Activated CD4-positive, alpha-beta T cell treated with anti-CD3 and anti-CD28 coated beads, Interleukin-2, amount 10 ng/mL, durations not matched to agents 7 days and 5 days (primary cell): ENCODE data around the gene LNX1. TPM values are rescaled to one million over a fixed set of nuclear protein-coding genes. Genes with fewer than 3 reads are reported as not detected.

Experiments
- CTCF ChIA-PET: fragments of 350-600 bp; sonication (Branson Sonifier 250); formaldehyde crosslinking; loops from one replicate; lab custom pipeline; 2021; ENCODE audit warnings: antibody characterized with exemption; lab: Charles Lee
- POLR2A ChIA-PET: fragments of 350-600 bp; sonication (Branson Sonifier 250); formaldehyde crosslinking; loops from one replicate; lab custom pipeline; 2021; ENCODE audit warnings: antibody characterized with exemption; lab: Charles Lee
- DNase-seq: peaks from one replicate; pipeline ENCODE4 v3.0.0-alpha.2; 2020
- H3K27ac Mint-ChIP-seq: one replicate; pipeline ENCODE4 v1.8.0; 2021; ENCODE audit warnings: mild to moderate bottlenecking, moderate library complexity, mixed read lengths
- H3K27me3 Mint-ChIP-seq: one replicate; pipeline ENCODE4 v1.8.0; 2021; ENCODE audit warnings: mixed read lengths
- H3K36me3 Mint-ChIP-seq: one replicate; pipeline ENCODE4 v1.8.0; 2021; ENCODE audit warnings: low read depth, mixed read lengths
- H3K4me1 Mint-ChIP-seq: one replicate; pipeline ENCODE4 v1.8.0; 2021; ENCODE audit warnings: mixed read lengths
- H3K4me3 Mint-ChIP-seq: one replicate; pipeline ENCODE4 v1.8.0; 2021; ENCODE audit warnings: mild to moderate bottlenecking, moderate library complexity, mixed read lengths
- H3K9me3 Mint-ChIP-seq: one replicate; pipeline ENCODE4 v1.8.0; 2021; ENCODE audit warnings: mixed read lengths
- total RNA-seq, 2 experiments: library from RNA; stranded (reverse); gene quantifications; one replicate each; pipeline ENCODE4 v1.2.3, GENCODE V29; 2021

LNX1 gene
- total RNA-seq, 2 experiments from 2014 or later = not detected

DNA sequence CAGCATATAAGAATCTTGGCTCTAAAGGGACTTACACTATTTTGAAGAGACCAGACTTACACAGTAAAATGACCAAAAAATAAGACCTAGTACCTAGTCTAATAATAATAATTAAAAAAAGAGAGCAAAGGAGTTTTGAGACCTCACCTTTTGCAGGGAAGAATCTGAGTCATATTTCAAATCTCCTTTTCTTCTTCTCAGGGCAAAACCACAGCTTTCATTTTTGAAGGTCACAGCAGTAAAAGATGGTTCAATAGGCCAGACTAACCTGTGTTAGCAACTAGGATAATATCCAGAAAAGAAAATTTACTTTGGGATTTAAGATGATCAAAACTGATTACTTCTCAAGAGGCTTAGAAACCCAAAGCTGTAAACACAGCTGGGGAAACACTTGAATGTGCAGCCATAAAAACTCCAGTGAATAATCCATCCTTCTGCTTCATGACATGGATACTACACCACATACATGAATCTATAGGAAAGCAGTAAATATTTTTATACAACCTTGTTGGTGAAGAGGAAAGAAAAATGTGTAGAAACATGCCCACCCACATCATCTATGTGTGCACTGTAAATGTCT lies 25.9 kb upstream of the LNX1 start:
- Mint-ChIP-seq H3K27me3 (peaks cover 6% of the 10 kb centered on the region), H3K27ac (no peak overlapping the region), H3K36me3 (no peaks in the 10 kb centered on the region), H3K4me1 (no peaks in the 10 kb centered on the region), H3K9me3 (no peaks in the 10 kb centered on the region), H3K4me3 (no peak overlapping the region)
- DNase-seq = no peak
- CTCF ChIA-PET = no interaction called here
- POLR2A ChIA-PET = no interaction called here

DNA sequence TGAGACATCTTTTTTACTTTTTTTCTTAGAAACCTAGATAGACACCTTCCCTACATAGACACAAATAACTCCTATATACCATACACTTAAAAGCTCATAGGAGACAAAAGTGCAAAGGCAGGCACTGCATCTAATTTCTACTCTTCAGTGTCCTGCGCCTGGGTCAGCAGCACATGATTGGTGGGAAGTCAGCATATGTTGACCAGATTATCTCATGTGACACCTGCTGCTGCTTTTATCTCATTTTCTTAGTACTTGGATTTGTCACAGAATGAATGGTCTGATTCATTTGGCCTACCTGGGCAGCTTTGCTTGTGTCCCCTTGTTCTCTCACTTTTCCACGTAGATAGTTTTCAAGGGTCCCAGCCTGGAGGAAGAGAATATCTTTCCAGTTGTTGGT lies 24.9 kb upstream of the LNX1 start:
- H3K27ac Mint-ChIP-seq = no peak overlapping the region
- no peaks in the 10 kb centered on the region for H3K36me3 Mint-ChIP-seq
- H3K9me3 Mint-ChIP-seq = no peaks in the 10 kb centered on the region
- H3K27me3 Mint-ChIP-seq = peaks cover 6% of the 10 kb centered on the region
- ChIA-PET POLR2A (no interaction called here), CTCF (interaction anchor here (1.1 kb wide), 1 partner anchor 61 kb away, joined by 3 read pairs; no protein-coding TSS in a partner anchor)
- H3K4me1 Mint-ChIP-seq = no peaks in the 10 kb centered on the region
- no peak overlapping the region for H3K4me3 Mint-ChIP-seq
- no peak for DNase-seq

DNA sequence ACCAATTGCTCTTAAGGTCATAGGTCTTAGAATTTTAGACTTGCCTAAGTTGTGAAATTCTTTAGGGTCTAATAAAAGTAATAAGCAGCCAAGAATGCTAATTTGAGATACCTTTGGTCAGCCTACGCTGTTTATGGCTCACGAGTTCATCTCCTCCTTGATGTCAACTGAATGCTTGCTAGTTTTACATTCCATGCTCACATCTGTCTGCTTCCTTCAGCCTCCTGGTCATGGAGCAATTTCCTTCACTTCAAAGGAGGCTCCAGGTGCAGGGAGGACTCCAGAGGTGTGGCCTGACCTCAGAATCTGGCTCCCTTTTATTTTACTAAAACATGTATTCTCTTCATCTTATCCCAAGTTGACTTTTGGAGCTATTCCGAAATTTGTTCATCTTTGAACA lies 23.3 kb upstream of the LNX1 start:
- no peaks in the 10 kb centered on the region for H3K36me3 Mint-ChIP-seq
- DNase-seq = no peak
- no peaks in the 10 kb centered on the region for H3K4me1 Mint-ChIP-seq
- CTCF ChIA-PET = interaction anchor here (0.5 kb wide), 1 partner anchor 602 kb away, joined by 3 read pairs; no protein-coding TSS in a partner anchor
- H3K4me3 Mint-ChIP-seq = no peak overlapping the region
- H3K27ac Mint-ChIP-seq = no peak overlapping the region
- no peaks in the 10 kb centered on the region for H3K9me3 Mint-ChIP-seq
- peaks cover 6% of the 10 kb centered on the region for H3K27me3 Mint-ChIP-seq
- POLR2A ChIA-PET = no interaction called here

DNA sequence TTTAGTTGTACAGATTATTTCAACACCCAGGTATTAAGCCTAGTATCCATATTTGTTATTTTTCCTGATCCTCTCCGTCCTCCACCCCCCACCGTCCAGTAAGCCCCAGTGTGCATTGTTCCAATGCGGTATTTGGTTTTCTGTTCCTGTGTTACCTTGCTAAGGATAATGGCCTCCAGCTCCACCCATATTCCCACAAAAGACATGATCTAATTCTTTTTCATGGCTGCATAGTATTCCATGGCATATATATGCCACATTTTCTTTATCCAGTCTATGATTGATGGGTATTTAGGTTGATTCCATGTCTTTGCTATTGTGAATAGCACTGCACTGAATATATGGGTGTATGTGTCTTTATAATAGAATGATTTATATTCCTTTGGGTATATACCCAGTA lies 22.1 kb upstream of the LNX1 start:
- no peaks in the 10 kb centered on the region for H3K4me1 Mint-ChIP-seq
- ChIA-PET CTCF (no interaction called here), POLR2A (no interaction called here)
- H3K4me3 Mint-ChIP-seq = no peak overlapping the region
- H3K27me3 Mint-ChIP-seq = peaks cover 6% of the 10 kb centered on the region
- no peak for DNase-seq
- no peaks in the 10 kb centered on the region for H3K36me3 Mint-ChIP-seq
- no peaks in the 10 kb centered on the region for H3K9me3 Mint-ChIP-seq
- no peak overlapping the region for H3K27ac Mint-ChIP-seq

GRCh38 chr4:53608649-53609048 lies 17.4 kb upstream of the LNX1 start:
- POLR2A ChIA-PET = no interaction called here
- H3K4me3 Mint-ChIP-seq = no peak overlapping the region
- CTCF ChIA-PET = interaction anchor here (0.6 kb wide), 1 partner anchor 403 kb away, joined by 3 read pairs; no protein-coding TSS in a partner anchor
- peaks cover 6% of the 10 kb centered on the region for H3K27me3 Mint-ChIP-seq
- no peak for DNase-seq
- no peaks in the 10 kb centered on the region for H3K9me3 Mint-ChIP-seq
- no peaks in the 10 kb centered on the region for H3K4me1 Mint-ChIP-seq
- no peaks in the 10 kb centered on the region for H3K36me3 Mint-ChIP-seq
- no peak overlapping the region for H3K27ac Mint-ChIP-seq

DNA sequence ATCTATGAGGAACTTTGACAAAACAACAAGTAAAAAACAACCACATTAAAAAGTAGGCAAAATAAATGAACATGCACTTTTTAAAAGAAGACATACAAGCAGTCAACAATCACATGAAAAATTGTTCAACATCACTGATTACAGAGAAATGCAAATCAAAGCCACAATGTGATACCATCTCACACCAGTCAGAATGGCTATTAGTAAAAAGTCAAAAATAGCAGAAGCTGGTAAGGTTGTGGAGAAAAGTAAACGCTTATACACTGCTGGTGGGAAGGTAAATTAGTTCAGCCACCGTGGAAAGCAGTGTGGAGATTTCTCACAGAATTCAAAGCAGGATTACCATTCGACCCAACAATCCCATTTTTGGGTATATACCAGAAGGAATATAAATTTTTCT lies 17.0 kb upstream of the LNX1 start:
- no peak overlapping the region for H3K27ac Mint-ChIP-seq
- no peaks in the 10 kb centered on the region for H3K36me3 Mint-ChIP-seq
- H3K27me3 Mint-ChIP-seq = peaks cover 6% of the 10 kb centered on the region
- no peaks in the 10 kb centered on the region for H3K4me1 Mint-ChIP-seq
- ChIA-PET CTCF (interaction anchor here (0.6 kb wide), 1 partner anchor 402 kb away, joined by 3 read pairs; no protein-coding TSS in a partner anchor), POLR2A (no interaction called here)
- no peak for DNase-seq
- H3K9me3 Mint-ChIP-seq = no peaks in the 10 kb centered on the region
- no peak overlapping the region for H3K4me3 Mint-ChIP-seq

GRCh38 chr4:53605783-53606182 lies 14.5 kb upstream of the LNX1 start:
- Mint-ChIP-seq H3K4me3 (no peak overlapping the region), H3K27ac (no peak overlapping the region), H3K4me1 (no peaks in the 10 kb centered on the region), H3K36me3 (no peaks in the 10 kb centered on the region), H3K9me3 (no peaks in the 10 kb centered on the region), H3K27me3 (peaks cover 6% of the 10 kb centered on the region)
- no peak for DNase-seq
- ChIA-PET POLR2A (no interaction called here), CTCF (interaction anchor here (0.9 kb wide), 1 partner anchor 10 kb away, joined by 3 read pairs; no protein-coding TSS in a partner anchor)

GRCh38 chr4:53602390-53602789 lies 11.1 kb upstream of the LNX1 start:
- Mint-ChIP-seq H3K4me1 (no peaks in the 10 kb centered on the region), H3K9me3 (no peaks in the 10 kb centered on the region), H3K27me3 (peaks cover 6% of the 10 kb centered on the region), H3K27ac (no peak overlapping the region), H3K36me3 (no peaks in the 10 kb centered on the region), H3K4me3 (no peak overlapping the region)
- POLR2A ChIA-PET = no interaction called here
- no peak for DNase-seq
- CTCF ChIA-PET = interaction anchor here (1.2 kb wide), 1 partner anchor 8 kb away, joined by 3 read pairs; no protein-coding TSS in a partner anchor

- Mint-ChIP-seq H3K36me3 (no peaks in the 10 kb centered on the region), H3K27ac (no peak overlapping the region), H3K27me3 (peaks cover 7% of the 10 kb centered on the region), H3K4me1 (no peaks in the 10 kb centered on the region), H3K9me3 (no peaks in the 10 kb centered on the region), H3K4me3 (no peak overlapping the region)
- ChIA-PET POLR2A (no interaction called here), CTCF (no interaction called here)
- no peak for DNase-seq
Observed at GRCh38 chr4:53601251-53601764, 10.0 kb upstream of the LNX1 start.

GRCh38 chr4:53599632-53600031 lies 8.3 kb upstream of the LNX1 start:
- H3K4me3 Mint-ChIP-seq = no peak overlapping the region
- CTCF ChIA-PET = no interaction called here
- H3K36me3 Mint-ChIP-seq = no peaks in the 10 kb centered on the region
- POLR2A ChIA-PET = no interaction called here
- no peak for DNase-seq
- H3K9me3 Mint-ChIP-seq = no peaks in the 10 kb centered on the region
- H3K27me3 Mint-ChIP-seq = peaks cover 9% of the 10 kb centered on the region
- no peak overlapping the region for H3K27ac Mint-ChIP-seq
- no peaks in the 10 kb centered on the region for H3K4me1 Mint-ChIP-seq

- peaks cover 9% of the 10 kb centered on the region for H3K27me3 Mint-ChIP-seq
- H3K36me3 Mint-ChIP-seq = no peaks in the 10 kb centered on the region
- no peak for DNase-seq
- no peaks in the 10 kb centered on the region for H3K4me1 Mint-ChIP-seq
- POLR2A ChIA-PET = no interaction called here
- H3K4me3 Mint-ChIP-seq = no peak overlapping the region
- CTCF ChIA-PET = no interaction called here
- no peaks in the 10 kb centered on the region for H3K9me3 Mint-ChIP-seq
- no peak overlapping the region for H3K27ac Mint-ChIP-seq
Observed at GRCh38 chr4:53598901-53599300, 7.6 kb upstream of the LNX1 start.

DNA sequence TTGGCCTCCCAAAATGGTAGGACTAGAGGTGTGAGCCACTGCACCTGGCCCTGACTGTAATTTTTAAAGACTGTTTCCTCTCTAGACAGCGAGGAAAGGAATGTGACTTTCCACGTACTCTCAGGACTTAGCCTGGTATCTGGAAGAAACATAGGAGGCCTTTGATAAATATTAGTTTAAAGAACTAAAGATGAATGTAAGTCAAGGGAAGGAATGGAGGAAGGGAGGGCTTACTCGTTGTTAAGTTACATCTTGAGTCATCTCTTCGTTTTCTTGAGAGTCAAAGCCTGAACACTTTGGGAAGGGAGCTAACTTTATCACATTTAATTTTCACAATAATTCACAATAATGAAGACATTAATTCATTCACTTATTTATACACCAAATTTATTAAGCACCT lies 7.2 kb upstream of the LNX1 start:
- no peaks in the 10 kb centered on the region for H3K36me3 Mint-ChIP-seq
- no peak overlapping the region for H3K4me3 Mint-ChIP-seq
- H3K27ac Mint-ChIP-seq = no peak overlapping the region
- no peaks in the 10 kb centered on the region for H3K9me3 Mint-ChIP-seq
- no peaks in the 10 kb centered on the region for H3K4me1 Mint-ChIP-seq
- ChIA-PET CTCF (no interaction called here), POLR2A (no interaction called here)
- no peak for DNase-seq
- peaks cover 9% of the 10 kb centered on the region for H3K27me3 Mint-ChIP-seq

DNA sequence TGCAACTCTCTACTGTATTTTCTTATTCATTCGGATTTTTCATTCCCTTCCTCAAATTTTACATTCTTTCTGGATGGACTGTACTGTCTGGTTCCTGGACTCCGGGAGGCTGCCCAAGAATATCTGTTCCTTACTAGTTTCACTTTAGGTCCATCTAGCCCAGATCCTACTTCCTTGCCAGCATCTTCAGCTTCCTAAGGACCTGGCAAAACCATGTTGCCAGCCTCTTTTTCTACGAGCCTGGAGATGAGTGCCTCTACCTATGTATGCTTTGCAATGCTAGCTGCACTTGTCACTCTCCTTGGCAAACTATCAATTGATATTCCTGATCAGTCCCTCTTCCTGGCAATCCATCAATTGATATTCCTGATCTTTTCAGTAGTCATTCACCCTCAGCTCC lies 5.6 kb upstream of the LNX1 start:
- no peak overlapping the region for H3K4me3 Mint-ChIP-seq
- ChIA-PET CTCF (no interaction called here), POLR2A (no interaction called here)
- no peaks in the 10 kb centered on the region for H3K9me3 Mint-ChIP-seq
- H3K27ac Mint-ChIP-seq = no peak overlapping the region
- H3K27me3 Mint-ChIP-seq = peaks cover 18% of the 10 kb centered on the region
- H3K36me3 Mint-ChIP-seq = no peaks in the 10 kb centered on the region
- H3K4me1 Mint-ChIP-seq = no peaks in the 10 kb centered on the region
- no peak for DNase-seq

DNA sequence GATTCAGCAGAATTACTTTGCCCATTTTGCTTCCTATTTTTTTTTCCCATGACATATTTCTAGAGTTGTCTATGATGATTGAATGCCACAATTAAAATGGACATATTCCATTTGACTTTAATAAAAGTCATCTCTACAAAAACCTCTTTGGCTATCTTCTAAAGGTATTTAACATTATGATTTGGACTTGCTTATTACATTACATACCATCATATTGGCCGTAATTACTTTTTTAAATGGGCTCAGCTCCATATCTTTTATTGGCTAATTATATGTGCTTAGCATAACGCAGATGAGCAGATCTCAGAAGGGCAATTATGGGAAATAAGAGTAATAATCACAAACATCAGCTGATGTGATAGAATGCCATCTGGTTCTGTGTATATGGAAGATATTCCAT lies 4.5 kb upstream of the LNX1 start:
- DNase-seq = no peak
- H3K4me3 Mint-ChIP-seq = no peak overlapping the region
- CTCF ChIA-PET = interaction anchor here (0.8 to 1.3 kb wide), 2 partner anchors 10 to 448 kb away, joined by 3 read pairs; no protein-coding TSS in a partner anchor
- H3K4me1 Mint-ChIP-seq = peaks cover 4% of the 10 kb centered on the region
- no peak overlapping the region for H3K27ac Mint-ChIP-seq
- no peaks in the 10 kb centered on the region for H3K9me3 Mint-ChIP-seq
- H3K27me3 Mint-ChIP-seq = peaks cover 29% of the 10 kb centered on the region
- POLR2A ChIA-PET = no interaction called here
- no peaks in the 10 kb centered on the region for H3K36me3 Mint-ChIP-seq
